CD4-positive, CD25-positive, alpha-beta regulatory T cell (primary cell): ENCODE data around the gene VPS13D. TPM values are rescaled to one million over a fixed set of nuclear protein-coding genes. Genes with fewer than 3 reads are reported as not detected.

Source experiments
- ATAC-seq, 2 donors: fragments of 150-1000 bp; cut with Tn5 transposase; one replicate each; pipeline ENCODE4 v1.10.0; 2021; ENCODE audit warnings: low read depth in 2 of 2, moderate number of reproducible peaks in 2 of 2, moderate library complexity in 1 of 2
- DNase-seq, 3 donors: peaks; one replicate each; pipeline versions ENCODE4 v3.0.0 to v3.0.0-alpha.2; 2012 to 2022; ENCODE audit warnings: mixed read lengths in 1 of 3
- H3K27ac ChIP-seq: one replicate; pipeline ENCODE4 v1.7.0; 2013; ENCODE audit warnings: mild to moderate bottlenecking, low read length; ENCODE audit not compliant: insufficient read depth, poor library complexity, severe bottlenecking
- H3K27me3 ChIP-seq: one replicate; pipeline ENCODE4 v1.7.0; 2013; ENCODE audit warnings: low read length; ENCODE audit not compliant: control insufficient read depth, insufficient read depth
- H3K36me3 ChIP-seq: one replicate; pipeline ENCODE4 v1.7.0; 2013; ENCODE audit warnings: mild to moderate bottlenecking, low read length, moderate library complexity; ENCODE audit not compliant: control insufficient read depth, insufficient read depth
- H3K4me1 ChIP-seq: 2 replicates; pipeline ENCODE4 v1.7.0; 2013; ENCODE audit warnings: mild to moderate bottlenecking, low read length; ENCODE audit not compliant: insufficient read depth, control insufficient read depth, poor library complexity, severe bottlenecking
- H3K4me3 ChIP-seq: one replicate; pipeline ENCODE4 v1.7.0; 2013; ENCODE audit warnings: low read depth, mild to moderate bottlenecking, low read length, moderate library complexity
- H3K9me3 ChIP-seq, 2 experiments: 1 replicate in 1 of 2; 2 replicates in 1 of 2; pipeline ENCODE4 v1.7.0; 2013; ENCODE audit warnings: low read length in 2 of 2, mild to moderate bottlenecking in 1 of 2, moderate library complexity in 1 of 2; ENCODE audit not compliant: control insufficient read depth in 2 of 2
- H3K27ac Mint-ChIP-seq, 3 donors: one replicate each; pipeline ENCODE4 v1.8.0; 2020 to 2022; ENCODE audit warnings: mild to moderate bottlenecking in 3 of 3, mixed read lengths in 3 of 3, moderate library complexity in 2 of 3
- H3K27me3 Mint-ChIP-seq: one replicate; pipeline ENCODE4 v1.8.0; 2022; ENCODE audit warnings: mild to moderate bottlenecking, mixed read lengths
- H3K36me3 Mint-ChIP-seq: one replicate; pipeline ENCODE4 v1.8.0; 2020; ENCODE audit warnings: mixed read lengths
- H3K4me1 Mint-ChIP-seq, 4 donors: one replicate each; pipeline ENCODE4 v1.8.0; 2020 to 2022; ENCODE audit warnings: mixed read lengths in 4 of 4, mild to moderate bottlenecking in 1 of 4
- H3K4me3 Mint-ChIP-seq, 4 donors: one replicate each; pipeline ENCODE4 v1.8.0; 2020 to 2022; ENCODE audit warnings: mild to moderate bottlenecking in 4 of 4, mixed read lengths in 4 of 4, moderate library complexity in 3 of 4
- H3K9me3 Mint-ChIP-seq, 7 donors: one replicate each; pipeline ENCODE4 v1.8.0; 2020 to 2022; ENCODE audit warnings: mixed read lengths in 7 of 7, mild to moderate bottlenecking in 3 of 7, moderate library complexity in 2 of 7
- polyA plus RNA-seq, 4 donors: library from polyadenylated mRNA; unstranded; fragments of 300-500 nt; fragmentation: Illumina TruSeq; gene quantifications; one replicate each; pipeline ENCODE4 v1.2.3, GENCODE V29; 2021
- total RNA-seq: library from RNA; stranded (reverse); gene quantifications from one replicate; pipeline ENCODE4 v1.2.3, GENCODE V29; 2022

VPS13D gene
- total and polyA plus RNA-seq, 5 donors from 2014 or later = 8.1 to 96.0 (median 10.3) TPM

- H3K4me1 Mint-ChIP-seq = peaks cover 0 to 31% (median 14%) of the 10 kb centered on the region in 4 donors
- H3K27ac Mint-ChIP-seq = no peak overlapping the region
Observed at GRCh38 chr1:12412439-12412838, 182.6 kb downstream of the VPS13D start.

GRCh38 chr1:12413664-12414410 is 184.0 kb downstream of the VPS13D start:
- peaks cover 0 to 4% of the 10 kb centered on the region in 2 experiments for H3K9me3 ChIP-seq
- Mint-ChIP-seq H3K27ac (peak overlapping the region in 2 of 3 donors; percentile 16 to 62), H3K36me3 (peaks cover 67% of the 10 kb centered on the region), H3K4me1 (peaks cover 0 to 32% (median 12%) of the 10 kb centered on the region in 4 donors), H3K9me3 (peaks cover 0 to 5% (median 3%) of the 10 kb centered on the region in 7 donors), H3K27me3 (no peaks in the 10 kb centered on the region), H3K4me3 (no peak overlapping the region)
- no peak for DNase-seq
- H3K4me3 ChIP-seq = no peak overlapping the region
- no peaks in the 10 kb centered on the region for H3K27me3 ChIP-seq
- no peak for ATAC-seq
- H3K4me1 ChIP-seq = no peaks in the 10 kb centered on the region
- no peak overlapping the region for H3K27ac ChIP-seq
- peaks cover 48% of the 10 kb centered on the region for H3K36me3 ChIP-seq

More at GRCh38 chr1:12412439-12412838, 182.6 kb downstream of the VPS13D start:
- H3K36me3 Mint-ChIP-seq = peaks cover 61% of the 10 kb centered on the region
- H3K27me3 Mint-ChIP-seq = no peaks in the 10 kb centered on the region
- peaks cover 41% of the 10 kb centered on the region for H3K36me3 ChIP-seq
- H3K9me3 ChIP-seq = peaks cover 0 to 4% of the 10 kb centered on the region in 2 experiments
- ATAC-seq (no peak), DNase-seq (no peak)
- H3K4me3 ChIP-seq = no peak overlapping the region
- H3K9me3 Mint-ChIP-seq = peaks cover 0 to 5% (median 3%) of the 10 kb centered on the region in 7 donors
- no peaks in the 10 kb centered on the region for H3K27me3 ChIP-seq
- no peak overlapping the region for H3K4me3 Mint-ChIP-seq
- H3K4me1 ChIP-seq = no peaks in the 10 kb centered on the region
- no peak overlapping the region for H3K27ac ChIP-seq

GRCh38 chr1:12414444-12415018 is 184.7 kb downstream of the VPS13D start:
- no peak overlapping the region for H3K4me3 Mint-ChIP-seq
- peaks cover 0 to 5% (median 3%) of the 10 kb centered on the region in 7 donors for H3K9me3 Mint-ChIP-seq
- H3K27me3 Mint-ChIP-seq = no peaks in the 10 kb centered on the region
- peaks cover 0 to 4% of the 10 kb centered on the region in 2 experiments for H3K9me3 ChIP-seq
- H3K27me3 ChIP-seq = no peaks in the 10 kb centered on the region
- H3K36me3 ChIP-seq = peaks cover 52% of the 10 kb centered on the region
- H3K36me3 Mint-ChIP-seq = peaks cover 71% of the 10 kb centered on the region
- H3K27ac Mint-ChIP-seq = peak overlapping the region in 1 of 3 donors; percentile 16
- H3K4me3 ChIP-seq = no peak overlapping the region
- no peak overlapping the region for H3K27ac ChIP-seq
- ATAC-seq (no peak), DNase-seq (no peak)
- peaks cover 0 to 35% (median 12%) of the 10 kb centered on the region in 4 donors for H3K4me1 Mint-ChIP-seq
- no peaks in the 10 kb centered on the region for H3K4me1 ChIP-seq

- peaks cover 0 to 4% of the 10 kb centered on the region in 2 experiments for H3K9me3 ChIP-seq
- Mint-ChIP-seq H3K27ac (peak overlapping the region in 2 of 3 donors; percentile 41 to 42), H3K4me3 (no peak overlapping the region), H3K9me3 (peaks cover 0 to 3% (median 0%) of the 10 kb centered on the region in 7 donors), H3K4me1 (peaks cover 0 to 35% (median 13%) of the 10 kb centered on the region in 4 donors), H3K27me3 (no peaks in the 10 kb centered on the region), H3K36me3 (peaks cover 71% of the 10 kb centered on the region)
- no peaks in the 10 kb centered on the region for H3K27me3 ChIP-seq
- H3K36me3 ChIP-seq = peaks cover 47% of the 10 kb centered on the region
- ATAC-seq (peak in 1 of 2 donors; percentile 31), DNase-seq (no peak)
- H3K4me3 ChIP-seq = no peak overlapping the region
- H3K4me1 ChIP-seq = no peaks in the 10 kb centered on the region
- H3K27ac ChIP-seq = no peak overlapping the region
Observed at GRCh38 chr1:12415038-12415466, 185.2 kb downstream of the VPS13D start.

GRCh38 chr1:12416101-12416500 is 186.3 kb downstream of the VPS13D start:
- Mint-ChIP-seq H3K9me3 (no peaks in the 10 kb centered on the region), H3K4me3 (no peak overlapping the region), H3K36me3 (peaks cover 67% of the 10 kb centered on the region), H3K27ac (no peak overlapping the region), H3K4me1 (peaks cover 0 to 39% (median 13%) of the 10 kb centered on the region in 4 donors), H3K27me3 (no peaks in the 10 kb centered on the region)
- no peak for ATAC-seq
- no peak overlapping the region for H3K27ac ChIP-seq
- H3K4me1 ChIP-seq = no peaks in the 10 kb centered on the region
- no peak overlapping the region for H3K4me3 ChIP-seq
- no peaks in the 10 kb centered on the region for H3K9me3 ChIP-seq
- H3K36me3 ChIP-seq = peaks cover 43% of the 10 kb centered on the region
- no peaks in the 10 kb centered on the region for H3K27me3 ChIP-seq
- DNase-seq = no peak

- ATAC-seq = no peak
- Mint-ChIP-seq H3K36me3 (peaks cover 63% of the 10 kb centered on the region), H3K4me1 (peaks cover under 1 to 44% (median 14%) of the 10 kb centered on the region in 4 donors), H3K4me3 (no peak overlapping the region), H3K9me3 (no peaks in the 10 kb centered on the region), H3K27ac (peak overlapping the region in 1 of 3 donors; percentile 45), H3K27me3 (no peaks in the 10 kb centered on the region)
- DNase-seq = no peak
- Histone ChIP-seq H3K27ac (no peak overlapping the region), H3K4me1 (no peaks in the 10 kb centered on the region), H3K4me3 (no peak overlapping the region), H3K9me3 (no peaks in the 10 kb centered on the region), H3K27me3 (no peaks in the 10 kb centered on the region), H3K36me3 (peaks cover 42% of the 10 kb centered on the region)
Observed at GRCh38 chr1:12416744-12417143, 186.9 kb downstream of the VPS13D start.

GRCh38 chr1:12417389-12417788 is 187.6 kb downstream of the VPS13D start:
- H3K4me3 Mint-ChIP-seq = no peak overlapping the region
- H3K27ac Mint-ChIP-seq = peak overlapping the region in 1 of 3 donors; percentile 45
- Histone ChIP-seq H3K4me3 (no peak overlapping the region), H3K9me3 (no peaks in the 10 kb centered on the region), H3K36me3 (peaks cover 42% of the 10 kb centered on the region), H3K27me3 (no peaks in the 10 kb centered on the region), H3K4me1 (no peaks in the 10 kb centered on the region), H3K27ac (no peak overlapping the region)
- peak in 1 of 3 donors; percentile 6 for DNase-seq
- H3K27me3 Mint-ChIP-seq = no peaks in the 10 kb centered on the region
- H3K36me3 Mint-ChIP-seq = peaks cover 60% of the 10 kb centered on the region
- peaks cover 7 to 44% (median 21%) of the 10 kb centered on the region in 4 donors for H3K4me1 Mint-ChIP-seq
- H3K9me3 Mint-ChIP-seq = no peaks in the 10 kb centered on the region
- ATAC-seq = no peak
